Raji (cell line): ENCODE data around the gene PRSS16.

ENCODE experiments used
- POLR2A ChIP-seq: IDR thresholded peaks from 2 replicates; pipeline ENCODE4 v1.6.1; 2011; ENCODE audit warnings: low read depth, low read length, control low read depth; ENCODE audit not compliant: insufficient read depth

PRSS16 gene

DNA sequence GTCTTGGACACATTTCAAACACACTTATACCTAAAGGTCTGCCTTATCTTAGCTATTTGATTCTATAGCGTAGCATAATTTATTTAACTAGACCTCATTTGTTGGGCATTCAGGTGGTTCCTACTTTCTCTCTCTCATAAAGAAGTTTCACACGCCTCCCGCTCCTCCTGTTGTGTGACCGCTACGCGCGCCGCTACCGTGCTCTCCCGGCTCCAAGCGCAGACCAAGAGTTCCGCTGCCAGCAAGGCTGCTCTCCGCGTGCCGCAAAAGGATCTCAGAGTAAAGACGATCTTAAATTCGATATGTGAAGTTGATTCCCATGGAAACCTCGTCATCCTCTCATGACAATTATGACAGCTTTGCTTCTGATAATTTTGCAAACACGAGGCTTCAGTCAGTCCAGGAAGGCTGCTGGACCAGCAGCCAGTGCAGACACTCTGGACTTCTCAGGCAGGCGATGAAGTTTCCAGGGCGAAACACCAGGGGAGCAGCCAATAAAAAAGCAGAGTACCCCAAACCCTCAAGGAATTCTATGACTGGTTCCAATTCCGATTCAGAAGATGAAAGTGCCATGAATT, 20.4 kb downstream of the PRSS16 start:
- no peak for TF ChIP-seq POLR2A

GRCh38 chr6:27268803-27269202, 21.3 kb downstream of the PRSS16 start:
- no peak for TF ChIP-seq POLR2A

DNA sequence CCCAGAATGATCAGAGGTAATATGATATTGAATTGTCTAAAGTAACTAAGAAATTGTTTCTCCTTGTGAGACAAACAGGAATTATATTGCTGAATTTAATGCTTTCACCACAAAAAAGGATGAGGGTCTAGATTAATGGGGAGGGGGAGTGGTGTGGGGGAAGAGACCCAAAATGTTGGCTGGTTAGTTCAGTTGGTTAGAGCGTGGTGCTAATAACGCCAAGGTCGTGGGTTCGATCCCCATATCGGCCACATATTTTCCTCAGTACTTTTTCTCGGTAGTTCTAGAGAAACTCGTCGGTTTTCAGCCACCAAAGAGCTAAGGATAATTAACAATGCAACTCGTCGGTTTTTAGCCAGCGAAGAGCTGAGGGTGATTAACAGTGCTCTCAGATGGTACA, 26.3 kb downstream of the PRSS16 start:
- TF ChIP-seq POLR2A: no peak

DNA sequence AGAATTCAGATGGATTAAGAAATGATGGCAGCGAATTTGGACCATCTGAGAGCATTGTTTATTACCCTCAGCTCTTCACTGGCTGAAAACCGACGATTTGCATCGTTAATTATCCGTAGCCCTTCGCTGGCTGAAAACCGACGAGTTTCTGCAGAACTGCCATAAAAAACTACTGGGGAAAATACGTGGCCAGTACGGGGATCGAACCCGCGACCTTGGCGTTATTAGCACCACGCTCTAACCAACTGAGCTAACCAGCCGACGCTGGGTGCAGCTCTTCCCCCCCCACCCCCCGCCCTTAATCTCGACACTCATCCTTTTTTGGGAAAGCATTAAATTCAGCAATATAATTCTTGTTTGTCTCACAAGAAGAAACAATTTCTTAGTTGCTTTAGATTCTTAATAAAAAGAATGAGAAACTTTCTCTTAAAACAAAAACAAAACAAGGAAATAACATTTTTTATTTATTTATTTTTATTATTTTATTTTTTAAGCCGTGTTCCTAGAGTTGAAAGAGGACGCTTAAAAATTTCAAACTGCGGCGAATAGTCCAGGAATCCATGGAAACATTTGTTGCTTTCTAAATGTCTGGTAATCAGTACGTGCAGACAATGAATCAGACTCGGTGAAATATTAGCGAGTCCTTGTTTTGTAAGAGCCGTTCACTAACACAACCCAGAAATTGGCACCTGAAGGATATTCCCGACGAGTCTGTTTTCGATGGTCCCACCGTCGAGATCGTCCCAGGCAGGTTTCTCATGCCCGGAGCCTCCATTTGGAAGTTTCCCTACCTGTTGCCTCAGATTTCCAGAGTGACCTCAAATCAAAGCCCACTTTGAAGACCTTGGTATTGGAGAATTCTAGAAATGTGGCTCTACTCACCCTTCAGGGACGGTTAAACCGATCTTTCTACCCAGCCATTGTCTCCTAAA, 27.8 kb downstream of the PRSS16 start:
- no peak for TF ChIP-seq POLR2A

DNA sequence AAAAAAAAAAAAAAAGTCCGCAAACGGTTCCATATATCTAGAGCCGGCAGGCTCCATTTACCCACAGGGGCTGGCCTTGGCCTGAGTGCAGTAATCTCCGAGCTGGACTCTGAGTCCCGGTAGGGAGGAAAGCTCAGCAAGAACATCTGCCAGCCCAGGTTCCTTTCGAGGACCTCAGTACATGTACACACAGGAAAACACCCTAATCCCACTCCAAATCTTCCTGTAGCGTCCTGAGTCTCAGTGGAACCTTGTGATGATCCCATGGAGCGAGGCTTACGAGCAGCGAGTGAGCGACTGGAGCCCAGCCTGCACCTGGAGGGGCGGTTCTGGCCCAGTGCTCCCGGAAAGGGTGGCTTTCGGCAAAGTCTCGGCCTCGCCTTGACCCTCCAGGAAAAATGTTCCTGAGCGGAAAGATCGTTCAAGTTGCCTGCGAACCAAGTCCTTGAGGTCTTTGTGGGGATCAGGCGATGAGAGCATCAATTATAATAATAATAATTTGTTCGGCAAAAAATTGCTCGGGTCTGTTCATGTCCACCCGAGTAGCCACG, 32.1 kb downstream of the PRSS16 start:
- no peak for TF ChIP-seq POLR2A

GRCh38 chr6:27280064-27280539, 32.6 kb downstream of the PRSS16 start:
- TF ChIP-seq POLR2A: no peak

DNA sequence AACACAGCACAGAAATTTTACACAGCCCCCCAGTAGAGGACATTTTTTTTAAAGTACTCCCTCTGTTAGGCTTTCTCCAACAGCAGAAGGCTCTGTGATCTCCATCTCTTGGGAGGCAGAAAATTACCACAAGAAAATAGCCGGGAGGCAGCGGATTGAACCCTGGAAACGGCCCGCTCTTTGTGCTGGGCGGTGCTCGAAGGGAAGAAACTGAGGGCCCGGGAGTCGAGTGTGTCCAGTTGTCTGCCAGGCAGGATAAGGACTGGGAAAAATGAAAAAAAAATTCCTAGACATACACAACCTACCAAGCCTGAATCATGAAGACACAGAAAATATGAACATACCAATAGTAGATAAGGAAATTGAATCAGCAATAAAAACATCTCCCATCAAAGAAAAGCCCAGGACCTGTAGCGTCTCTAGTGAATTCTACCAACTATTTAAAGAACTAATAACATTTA, 33.1 kb downstream of the PRSS16 start:
- no peak for TF ChIP-seq POLR2A

DNA sequence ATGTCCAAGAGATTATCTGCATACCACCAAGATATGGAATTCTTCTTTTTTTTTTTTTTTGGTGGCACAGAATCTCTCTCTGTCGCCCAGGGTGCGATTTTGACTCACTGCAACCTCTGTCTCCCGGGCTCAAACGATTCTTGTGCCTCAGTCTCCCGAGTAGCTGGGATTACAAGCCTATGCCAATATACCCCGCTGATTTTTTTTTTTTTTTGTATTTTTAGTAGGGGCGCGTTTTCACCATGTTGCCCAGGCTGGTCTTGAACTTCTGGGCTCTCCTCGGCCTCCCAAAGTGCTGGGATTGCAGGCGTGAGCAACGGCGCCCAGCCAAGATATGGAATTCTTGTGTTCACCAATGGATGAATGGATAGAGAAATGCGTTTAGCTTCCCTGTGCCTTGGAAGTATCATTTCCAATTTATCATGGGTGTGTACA, 33.6 kb downstream of the PRSS16 start:
- no peak for TF ChIP-seq POLR2A

DNA sequence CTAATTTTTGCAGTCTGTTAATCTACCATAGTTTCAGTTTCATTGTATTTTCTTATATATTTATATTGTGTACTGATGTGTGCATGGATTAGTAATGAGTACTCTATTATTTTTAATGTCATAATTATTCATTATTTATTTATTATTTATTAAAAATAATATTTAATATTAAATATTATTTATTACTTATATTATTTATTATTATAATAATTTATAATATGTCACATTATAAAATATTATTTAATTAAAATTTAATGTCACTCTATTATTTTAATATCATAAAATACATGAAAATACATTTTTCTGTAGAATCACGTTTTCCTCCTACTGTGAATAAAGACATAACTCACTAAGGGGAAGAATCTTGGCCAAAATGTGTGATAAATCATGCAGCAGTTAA, 34.1 kb downstream of the PRSS16 start:
- TF ChIP-seq POLR2A: no peak

DNA sequence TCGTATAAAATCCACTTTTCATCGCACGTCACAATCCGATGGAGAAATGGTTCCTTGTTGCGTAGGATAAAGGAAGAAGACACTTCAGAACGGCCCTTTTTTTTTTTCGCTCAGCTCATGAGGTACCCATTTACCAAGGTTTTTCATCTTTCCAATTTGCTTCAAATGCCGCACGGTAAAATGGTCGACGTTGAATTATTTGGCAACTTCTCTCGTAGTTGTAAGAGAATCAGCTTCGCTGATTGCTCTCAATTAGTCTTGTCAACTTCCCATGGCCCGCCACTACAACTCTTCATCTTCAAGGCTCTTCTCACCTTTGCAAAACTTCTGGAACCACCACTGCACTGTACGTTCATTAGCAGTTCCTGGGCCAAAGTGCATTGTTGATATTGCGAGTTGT, 35.8 kb downstream of the PRSS16 start:
- no peak for TF ChIP-seq POLR2A

DNA sequence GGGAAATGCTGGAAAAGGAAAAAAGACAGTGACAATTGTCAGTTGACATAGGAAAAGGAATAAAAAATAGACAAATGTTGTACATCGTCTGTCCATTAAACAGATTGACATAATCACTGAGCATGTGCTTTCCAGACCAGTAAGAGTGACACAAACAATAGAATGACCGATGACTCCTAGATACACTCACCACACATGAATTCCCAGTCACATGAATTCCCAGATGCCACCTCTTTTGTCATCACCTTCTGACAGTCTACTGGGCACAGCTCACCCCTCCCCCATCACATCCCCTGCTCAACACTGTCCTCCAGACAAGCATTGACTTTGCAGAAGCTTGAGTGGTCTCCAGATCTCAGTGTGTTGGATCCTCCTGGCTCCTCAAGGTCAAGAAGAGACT, 38.6 kb downstream of the PRSS16 start:
- no peak for TF ChIP-seq POLR2A

- no peak for TF ChIP-seq POLR2A
Measured at GRCh38 chr6:27287751-27288135, 40.2 kb downstream of the PRSS16 start.

- TF ChIP-seq POLR2A: no peak
Measured at GRCh38 chr6:27288136-27289044, 40.9 kb downstream of the PRSS16 start.

- TF ChIP-seq POLR2A: no peak
Measured at GRCh38 chr6:27290065-27290849, 42.8 kb downstream of the PRSS16 start.
